ENCODE measurements around the gene TXNL4B. TPM values are rescaled to one million over a fixed set of nuclear protein-coding genes. Genes with fewer than 3 reads are reported as not detected.

Gene TXNL4B
- total and polyA plus RNA-seq, 4 donors = 5.0 to 11.6 (median 7.5) TPM

- DNase-seq (ENCODE audit: low spot score) = peak; percentile 68
- Histone ChIP-seq H3K9ac (ENCODE audit: low read depth in 1 of 2, low read length in 2 of 2) (no peak overlapping the region), H3K9me3 (ENCODE audit: control insufficient read depth in 4 of 4, low read length in 3 of 4) (no peaks in the 10 kb centered on the region), H3K27ac (ENCODE audit: low read depth in 1 of 2, low read length in 2 of 2) (no peak overlapping the region), H3K27me3 (ENCODE audit: control insufficient read depth in 4 of 4, insufficient read depth in 4 of 4, low read length in 3 of 4) (no peaks in the 10 kb centered on the region), H3K4me1 (ENCODE audit: control insufficient read depth in 4 of 4, insufficient read depth in 4 of 4, low read length in 3 of 4) (peaks cover 0 to 7% (median 5%) of the 10 kb centered on the region in 4 donors), H3K4me3 (ENCODE audit: low read depth in 1 of 3, low read length in 3 of 3) (no peak overlapping the region), H3K36me3 (ENCODE audit: control insufficient read depth in 4 of 4, insufficient read depth in 3 of 4, low read depth in 1 of 4, low read length in 3 of 4) (no peaks in the 10 kb centered on the region)
- 25% methylated on average over 13 of the region's 13 CpGs for WGBS
- TF ChIP-seq TAF1 (conservative IDR thresholded peaks at IDR 0.05) (no peak), HNF4A (conservative IDR thresholded peaks at IDR 0.05) (peak in 1 of 2 donors; percentile 16), ATF3 (IDR thresholded peaks at IDR 0.05) (no peak), RAD21 (IDR thresholded peaks at IDR 0.05) (peak; percentile 86 to 92), EGR1 (IDR thresholded peaks at IDR 0.05; ENCODE audit: low read depth in 2 of 2) (no peak), YY1 (IDR thresholded peaks at IDR 0.05) (peak; percentile 11), HNF4G (IDR thresholded peaks at IDR 0.05) (no peak), MAX (IDR thresholded peaks at IDR 0.05) (no peak), FOXA1 (IDR thresholded peaks at IDR 0.05) (no peak), CTCF (IDR thresholded peaks at IDR 0.05; ENCODE audit: low read depth, low read length, missing input control) (peak; percentile 67)
Measured at GRCh38 chr16:72124761-72125634, 31.6 kb upstream of the TXNL4B start.

- no peak for DNase-seq (ENCODE audit: low spot score)
- no peaks in the 10 kb centered on the region for H3K27me3 ChIP-seq (ENCODE audit: control insufficient read depth in 4 of 4, insufficient read depth in 4 of 4, low read length in 3 of 4)
- 94% methylated on average over 3 of the region's 3 CpGs for WGBS
- no peak overlapping the region for H3K27ac ChIP-seq (ENCODE audit: low read depth in 1 of 2, low read length in 2 of 2)
- no peaks in the 10 kb centered on the region for H3K9me3 ChIP-seq (ENCODE audit: control insufficient read depth in 4 of 4, low read length in 3 of 4)
- no peak overlapping the region for H3K9ac ChIP-seq (ENCODE audit: low read depth in 1 of 2, low read length in 2 of 2)
- H3K36me3 ChIP-seq (ENCODE audit: control insufficient read depth in 4 of 4, insufficient read depth in 3 of 4, low read depth in 1 of 4, low read length in 3 of 4) = no peaks in the 10 kb centered on the region
- no peak for TF ChIP-seq ZBTB33 (IDR thresholded peaks at IDR 0.05)
- no peak for TF ChIP-seq FOXA1 (IDR thresholded peaks at IDR 0.05)
- TF ChIP-seq HNF4G (IDR thresholded peaks at IDR 0.05) = no peak
- no peak for TF ChIP-seq TAF1 (conservative IDR thresholded peaks at IDR 0.05)
- TF ChIP-seq YY1 (IDR thresholded peaks at IDR 0.05) = no peak
- TF ChIP-seq CTCF (IDR thresholded peaks at IDR 0.05; ENCODE audit: low read depth, low read length, missing input control) = no peak
- no peak for TF ChIP-seq FOXA2 (IDR thresholded peaks at IDR 0.05)
- no peak for TF ChIP-seq RAD21 (IDR thresholded peaks at IDR 0.05)
- TF ChIP-seq MAX (IDR thresholded peaks at IDR 0.05) = no peak
- TF ChIP-seq HNF4A (conservative IDR thresholded peaks at IDR 0.05) = no peak
- H3K4me3 ChIP-seq (ENCODE audit: low read depth in 1 of 3, low read length in 3 of 3) = no peak overlapping the region
- H3K4me1 ChIP-seq (ENCODE audit: control insufficient read depth in 4 of 4, insufficient read depth in 4 of 4, low read length in 3 of 4) = peaks cover 0 to 7% (median 5%) of the 10 kb centered on the region in 4 donors
Measured at GRCh38 chr16:72124148-72124547, 30.7 kb upstream of the TXNL4B start.
